ENCODE results near the gene MYLK.

Gene MYLK

GRCh38 chr3:123660141-123660675 lies 223.9 kb downstream of the MYLK start:
- no peak for DNase-seq

DNA sequence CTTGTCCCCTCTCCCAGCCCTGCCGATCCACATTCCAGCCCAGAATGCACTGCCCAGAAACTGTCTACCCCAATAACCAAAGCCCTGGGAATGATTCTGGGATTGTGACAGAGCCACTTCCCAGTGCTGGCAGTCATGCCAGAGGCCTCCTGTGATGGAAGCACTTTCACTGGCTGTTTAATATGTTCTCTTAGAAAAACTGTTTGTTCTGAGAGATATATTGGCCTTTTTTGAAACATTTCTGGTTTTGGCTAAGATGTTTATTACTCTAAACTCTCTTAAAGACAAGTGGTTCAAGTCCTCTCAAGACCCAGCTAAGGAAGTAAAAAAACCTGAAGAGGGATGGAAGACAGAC lies 225.3 kb downstream of the MYLK start:
- DNase-seq: no peak

DNA sequence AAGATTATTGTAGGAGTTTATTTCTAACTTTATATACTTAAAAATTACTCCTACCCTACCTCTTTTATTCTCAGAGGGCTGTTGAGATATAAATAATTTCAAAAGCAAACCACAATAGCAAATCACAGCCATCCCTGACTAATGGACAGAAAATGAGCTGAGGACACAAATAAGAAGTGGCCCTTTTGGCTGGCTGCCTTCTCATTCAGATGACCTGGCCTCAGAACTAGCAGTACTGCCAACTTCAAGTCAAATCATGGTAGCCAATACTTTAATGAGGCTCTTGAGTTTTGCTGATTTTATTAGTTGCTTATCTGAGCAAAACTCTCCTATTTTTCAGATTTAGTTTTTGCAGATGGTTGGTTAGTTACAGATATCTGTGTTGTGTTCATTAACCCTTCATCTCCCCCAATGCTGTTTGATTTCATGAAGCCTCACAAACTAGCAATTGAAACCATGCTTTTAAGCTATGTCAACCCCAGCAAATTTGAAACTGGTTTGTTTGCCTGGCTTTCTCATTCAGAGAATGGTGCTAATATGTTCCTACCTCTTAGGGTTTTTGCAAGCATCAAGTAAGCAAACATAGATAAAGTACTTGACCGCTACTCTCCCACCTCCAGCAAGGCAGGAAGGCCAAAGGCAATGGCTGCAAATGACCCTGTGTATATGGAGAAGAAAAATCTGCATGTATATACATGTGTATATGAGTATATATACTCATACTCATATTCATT lies 225.8 kb downstream of the MYLK start:
- DNase-seq: no peak

DNA sequence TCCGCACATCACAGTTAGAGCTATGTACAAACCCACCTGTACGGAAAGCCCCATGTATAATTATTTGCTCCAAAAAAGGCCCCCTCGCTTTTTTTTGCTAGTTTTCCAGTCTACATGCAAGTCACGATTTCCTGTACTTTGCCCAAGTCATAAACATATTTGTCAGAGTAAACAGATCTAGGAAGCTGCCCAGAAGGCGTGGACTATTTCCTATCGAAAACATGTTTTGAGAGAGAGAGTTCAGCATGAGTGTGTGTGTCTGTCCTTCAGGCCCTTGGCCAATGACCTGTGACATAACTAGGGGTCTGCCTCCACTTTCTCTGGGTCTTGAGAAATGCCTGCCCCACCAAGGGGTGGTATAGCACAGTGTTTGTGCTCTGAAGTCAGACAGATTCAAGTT lies 226.6 kb downstream of the MYLK start:
- no peak for DNase-seq

DNA sequence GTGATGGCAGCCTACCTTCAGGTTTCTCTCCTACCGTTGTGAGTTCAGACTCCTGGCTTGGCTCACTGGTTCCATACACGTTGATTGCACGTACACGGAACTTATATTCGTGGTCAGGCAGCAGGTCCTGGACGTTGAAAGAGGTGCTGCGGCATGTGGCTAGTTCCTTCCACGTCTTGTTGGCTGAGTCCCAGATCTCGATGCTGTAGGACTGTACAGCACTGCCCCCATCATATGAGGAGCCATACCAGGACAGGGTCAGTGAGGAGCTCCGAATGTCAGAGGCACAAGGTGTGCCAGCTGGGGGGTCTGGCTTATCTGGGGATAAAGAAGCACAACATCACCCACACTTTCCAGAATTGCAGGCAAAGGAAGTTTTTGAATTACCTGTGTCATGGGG lies 227.0 kb downstream of the MYLK start:
- DNase-seq: no peak

DNA sequence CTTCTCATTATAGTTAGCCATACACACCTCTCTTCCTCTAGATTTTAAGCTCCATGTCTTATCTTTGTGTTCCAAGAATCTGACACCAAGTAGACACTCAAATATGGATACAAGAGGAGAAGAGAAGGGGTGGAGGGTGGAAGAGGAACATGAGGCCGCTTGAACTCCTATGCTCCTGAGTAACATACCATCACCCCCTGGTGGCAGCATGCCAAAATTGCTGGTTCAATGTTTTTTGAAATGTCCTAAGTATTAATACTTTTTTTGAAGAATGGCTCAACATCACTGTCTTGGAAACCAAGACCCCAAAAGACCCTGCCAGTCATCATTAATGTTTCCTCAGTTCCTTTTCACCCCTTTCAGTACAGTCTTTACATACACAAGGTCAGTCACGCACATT lies 227.4 kb downstream of the MYLK start:
- no peak for DNase-seq

- DNase-seq: no peak
Measured at GRCh38 chr3:123656274-123656673, 227.9 kb downstream of the MYLK start.

DNA sequence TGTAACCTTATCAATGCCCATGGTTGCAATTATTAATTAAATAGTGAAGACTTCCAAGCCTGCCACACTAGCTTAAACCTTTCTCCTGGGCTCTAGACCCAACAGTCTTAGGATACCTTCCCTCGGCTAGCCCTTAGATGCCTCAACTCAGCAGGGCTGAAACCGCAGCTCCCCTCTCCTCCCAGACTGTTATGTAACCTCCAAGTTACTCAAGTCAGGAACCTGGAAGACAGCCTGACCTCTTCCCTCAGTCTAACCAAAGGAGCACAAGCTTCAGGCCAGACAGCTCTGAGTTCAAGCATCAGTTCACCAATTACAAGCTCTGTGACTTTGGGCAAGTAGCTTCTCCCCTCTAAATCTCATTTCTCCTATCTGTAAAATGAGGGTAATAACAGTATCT lies 228.7 kb downstream of the MYLK start:
- DNase-seq: no peak

- no peak for DNase-seq
Measured at GRCh38 chr3:123653221-123653682, 230.9 kb downstream of the MYLK start.

DNA sequence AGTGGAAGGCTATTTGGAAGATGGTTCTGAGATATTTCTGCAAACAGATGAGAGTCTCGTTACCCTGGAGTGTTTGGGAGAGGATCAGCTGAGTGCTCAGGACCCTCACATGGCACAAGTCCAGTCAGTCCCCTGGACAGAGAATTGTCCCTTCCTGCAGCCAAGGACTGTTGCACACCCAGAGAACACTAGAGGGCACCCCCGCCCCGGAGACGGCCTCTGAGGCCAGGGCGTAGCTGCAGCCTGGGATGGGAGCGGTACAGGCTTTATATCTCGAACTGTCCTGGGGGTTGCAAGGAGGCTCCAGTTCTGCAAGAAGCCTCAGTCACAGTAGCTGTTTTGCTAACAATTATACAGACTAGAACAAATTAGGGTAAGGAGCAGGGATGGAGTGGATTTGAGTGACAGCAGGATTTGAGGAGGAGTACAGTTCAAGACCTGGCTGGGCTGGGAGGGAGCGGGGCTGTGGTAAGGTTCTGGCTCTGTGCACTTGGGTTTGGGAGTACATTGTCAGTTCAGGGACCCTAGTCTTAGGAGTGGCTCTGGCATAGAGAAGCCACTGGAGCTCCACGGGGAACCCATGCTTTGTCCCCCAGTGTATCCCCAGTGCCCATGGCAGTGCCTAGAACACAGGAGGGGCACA lies 231.7 kb downstream of the MYLK start:
- peak; percentile 14 for DNase-seq

GRCh38 chr3:123651449-123652341 lies 232.4 kb downstream of the MYLK start:
- DNase-seq: no peak

- no peak for DNase-seq
Measured at GRCh38 chr3:123650101-123650500, 234.0 kb downstream of the MYLK start.

- DNase-seq: no peak
Measured at GRCh38 chr3:123648696-123649405, 235.3 kb downstream of the MYLK start.

DNA sequence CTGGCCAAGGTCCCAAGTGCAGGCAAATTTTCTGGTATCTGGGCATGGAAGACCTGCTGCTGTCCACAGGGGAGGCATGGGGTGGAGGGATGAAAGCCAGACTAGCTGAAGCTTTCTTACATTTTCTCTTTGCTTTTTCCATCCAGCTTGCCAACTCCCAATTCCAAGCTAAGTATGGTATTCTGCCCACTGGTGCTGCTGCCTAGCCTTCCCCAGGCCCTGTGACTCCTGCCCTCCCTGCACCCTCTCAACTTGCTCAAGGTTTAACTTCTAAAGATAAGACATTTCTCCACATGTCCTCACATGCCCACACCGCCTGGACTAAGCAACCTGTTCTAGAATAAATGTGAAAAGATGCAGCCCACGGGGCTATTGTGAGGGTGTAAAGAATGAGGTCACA lies 239.8 kb downstream of the MYLK start:
- no peak for DNase-seq

- DNase-seq: no peak
Measured at GRCh38 chr3:123642957-123643330, 241.2 kb downstream of the MYLK start.

GRCh38 chr3:123642182-123642956 lies 241.8 kb downstream of the MYLK start:
- no peak for DNase-seq

DNA sequence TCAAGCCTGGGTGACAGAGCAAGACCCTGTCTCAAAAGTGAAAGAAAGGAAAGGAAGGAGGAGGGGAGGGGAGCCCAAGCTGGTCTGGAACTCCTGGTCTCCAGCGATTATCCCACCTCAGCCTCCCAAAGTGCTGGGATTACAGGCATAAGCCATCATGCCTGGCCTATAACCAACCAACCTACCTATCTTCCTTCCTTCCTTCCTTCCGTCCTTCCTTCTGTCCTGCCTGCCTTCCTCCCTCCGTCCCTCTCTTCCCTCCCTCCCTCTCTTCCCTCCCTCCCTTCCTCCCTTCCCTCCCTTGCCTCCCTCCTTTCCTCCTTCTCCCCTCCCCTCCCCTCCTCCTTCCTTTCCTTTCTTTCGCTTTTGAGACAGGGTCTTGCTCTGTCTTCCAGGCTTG lies 242.6 kb downstream of the MYLK start:
- DNase-seq: no peak

DNA sequence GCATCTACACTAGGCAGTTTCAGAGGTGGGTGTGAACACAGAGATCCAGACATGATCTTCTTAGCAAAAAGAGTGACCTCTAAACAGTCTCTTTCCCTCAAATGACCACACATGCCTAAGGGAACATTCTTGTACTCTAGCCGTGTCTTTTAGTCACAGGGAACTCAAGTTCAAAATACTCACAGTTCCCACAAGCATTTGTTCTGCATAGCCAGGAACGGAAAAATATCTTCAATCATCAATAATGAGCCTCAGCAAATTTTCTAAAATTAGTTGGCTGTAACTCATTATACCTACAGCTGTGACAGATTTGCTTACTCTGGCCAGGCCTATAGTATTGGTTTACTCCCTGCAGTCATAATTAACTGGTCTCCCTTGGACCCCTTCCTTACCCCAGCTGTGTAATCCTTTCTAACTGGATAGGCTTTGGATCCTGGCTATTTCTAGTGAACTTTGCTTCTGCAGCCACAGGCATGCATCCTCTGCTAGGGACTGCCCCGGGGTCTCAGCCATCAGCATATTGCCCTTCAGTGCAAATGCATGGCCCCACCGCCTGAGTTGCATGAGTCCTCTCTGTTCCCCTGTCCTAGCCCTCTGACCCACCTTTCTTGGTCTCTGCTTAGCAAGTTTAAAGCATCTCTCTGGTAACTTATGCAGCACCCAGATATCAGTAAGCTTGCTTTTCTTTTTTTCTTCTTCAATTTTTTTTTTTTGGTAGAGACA lies 243.2 kb downstream of the MYLK start:
- no peak for DNase-seq

GRCh38 chr3:123640311-123640710 lies 243.8 kb downstream of the MYLK start:
- no peak for DNase-seq

- DNase-seq: no peak
Measured at GRCh38 chr3:123638936-123639689, 245.0 kb downstream of the MYLK start.

- no peak for DNase-seq
Measured at GRCh38 chr3:123637841-123638240, 246.3 kb downstream of the MYLK start.

Data from NCI-H1417 treated with DMSO at 0.1 percent for 48 hours (cell line).